ENCODE data around the gene NDST1.

The NDST1 gene

DNA sequence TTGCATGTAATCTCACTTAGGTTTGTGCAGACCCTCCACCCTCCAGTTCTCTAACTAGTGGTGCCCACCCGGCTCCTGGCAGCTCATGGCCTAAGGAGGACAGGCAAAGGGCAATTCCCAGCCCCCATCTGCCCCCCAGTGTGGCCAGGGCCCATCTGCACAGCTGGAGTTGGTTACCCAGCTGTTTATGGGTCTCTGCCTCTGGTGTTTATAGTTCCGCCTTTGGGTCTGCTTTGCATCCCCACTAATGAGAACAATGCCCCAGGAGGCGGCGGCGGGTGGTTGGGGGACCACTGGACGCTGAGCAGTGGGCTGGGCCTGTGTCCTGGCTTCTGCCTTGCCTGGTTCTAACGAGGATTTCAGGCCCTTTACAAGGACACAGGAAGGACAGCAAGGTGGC lies 62.4 kb downstream of the NDST1 start:
- DNase-seq (ENCODE audit: low read depth), result no peak

DNA sequence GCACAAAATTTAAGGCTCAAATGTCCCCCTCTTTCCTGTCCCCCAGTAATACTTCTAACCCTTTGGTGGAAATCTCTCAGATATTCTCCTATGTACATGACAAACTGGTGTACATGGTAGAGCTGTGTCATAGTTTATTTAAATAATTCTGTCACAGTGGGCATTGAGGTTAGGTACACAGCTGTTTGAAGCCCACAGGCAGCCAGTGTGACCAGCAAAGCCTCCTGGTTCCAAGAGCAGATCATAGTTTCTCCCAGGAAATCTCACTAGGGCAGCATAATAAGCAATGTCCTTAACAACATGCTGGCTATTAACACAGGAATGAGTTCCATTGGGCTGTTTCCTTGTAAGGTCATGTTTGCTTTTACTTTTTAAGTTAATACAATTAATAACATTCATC lies 63.9 kb downstream of the NDST1 start:
- no peak for DNase-seq (ENCODE audit: low read depth)

- no peak for DNase-seq (ENCODE audit: low read depth)
These were observed 65.3 kb downstream of the NDST1 start for GRCh38 chr5:150573216-150573615.

GRCh38 chr5:150573867-150574817 lies 66.2 kb downstream of the NDST1 start:
- DNase-seq (ENCODE audit: low read depth), result no peak

DNA sequence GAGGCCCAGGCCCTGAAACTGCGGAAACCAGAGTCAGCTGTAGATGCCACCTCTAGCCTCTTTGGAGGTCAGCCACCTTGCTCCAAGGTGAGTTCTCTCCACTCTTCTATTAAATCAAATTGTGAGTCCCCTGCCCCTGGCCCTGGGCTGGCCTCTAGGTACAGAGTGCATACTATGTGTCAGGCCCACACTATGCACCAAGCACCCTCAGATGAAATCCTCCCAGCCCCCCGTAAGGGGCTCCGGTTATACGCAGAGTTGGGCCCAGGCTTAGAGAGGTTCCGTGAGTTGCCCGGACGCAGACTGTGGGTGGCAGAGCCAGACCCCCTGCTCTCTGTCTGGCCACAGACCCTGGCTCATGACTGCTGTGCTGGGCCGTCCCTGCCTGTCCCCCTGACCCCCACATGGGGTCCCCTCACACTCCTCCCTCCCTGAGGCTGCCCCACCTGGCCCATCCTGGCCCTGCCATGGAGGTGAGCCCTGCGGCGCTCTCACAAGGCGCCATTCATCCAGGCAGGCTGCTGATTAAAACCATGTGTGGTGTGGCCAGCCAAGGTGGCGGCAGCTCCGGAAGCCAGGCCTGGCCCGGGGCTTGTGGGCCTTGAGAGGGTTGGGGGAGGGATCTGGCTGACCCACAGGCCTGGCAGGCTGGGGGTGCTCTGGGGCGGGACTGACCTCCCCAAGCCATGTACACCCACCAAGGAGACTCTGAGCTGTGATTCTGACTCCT lies 67.1 kb downstream of the NDST1 start:
- no peak for DNase-seq (ENCODE audit: low read depth)

DNA sequence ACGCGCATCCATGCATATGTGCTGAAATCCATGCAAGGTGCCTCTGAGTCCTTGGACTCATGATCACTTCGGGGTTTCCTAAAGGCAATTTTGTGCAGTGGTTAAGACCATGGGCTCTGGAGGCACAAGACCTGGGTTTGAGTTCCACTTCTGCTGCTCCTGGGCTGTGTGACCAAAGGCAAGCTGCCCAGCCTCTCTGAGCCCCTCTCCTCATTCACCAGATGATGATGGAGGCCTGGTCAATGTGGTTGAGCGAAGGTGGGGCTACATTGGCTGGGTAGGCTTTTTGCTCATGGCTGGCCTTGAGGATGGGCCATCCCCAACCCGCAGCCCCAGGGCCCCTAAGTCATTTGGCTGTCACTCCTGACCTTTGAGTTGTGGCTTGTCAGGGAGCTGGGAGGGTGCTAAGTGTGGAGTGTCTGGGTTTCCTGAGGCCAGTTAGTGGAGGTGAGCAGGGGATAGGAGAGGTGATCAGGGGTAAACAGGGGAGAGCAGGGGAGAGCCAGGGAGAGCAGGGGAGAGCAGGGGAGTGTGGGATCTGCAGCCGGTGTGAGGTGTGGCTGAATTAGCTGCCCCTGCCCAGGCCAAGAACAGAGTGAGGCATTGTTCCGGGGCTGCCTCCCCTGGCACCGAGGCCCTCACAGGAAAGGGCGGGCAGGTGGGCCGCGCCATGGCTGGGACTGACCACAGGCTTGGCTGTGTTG lies 68.0 kb downstream of the NDST1 start:
- no peak for DNase-seq (ENCODE audit: low read depth)

DNA sequence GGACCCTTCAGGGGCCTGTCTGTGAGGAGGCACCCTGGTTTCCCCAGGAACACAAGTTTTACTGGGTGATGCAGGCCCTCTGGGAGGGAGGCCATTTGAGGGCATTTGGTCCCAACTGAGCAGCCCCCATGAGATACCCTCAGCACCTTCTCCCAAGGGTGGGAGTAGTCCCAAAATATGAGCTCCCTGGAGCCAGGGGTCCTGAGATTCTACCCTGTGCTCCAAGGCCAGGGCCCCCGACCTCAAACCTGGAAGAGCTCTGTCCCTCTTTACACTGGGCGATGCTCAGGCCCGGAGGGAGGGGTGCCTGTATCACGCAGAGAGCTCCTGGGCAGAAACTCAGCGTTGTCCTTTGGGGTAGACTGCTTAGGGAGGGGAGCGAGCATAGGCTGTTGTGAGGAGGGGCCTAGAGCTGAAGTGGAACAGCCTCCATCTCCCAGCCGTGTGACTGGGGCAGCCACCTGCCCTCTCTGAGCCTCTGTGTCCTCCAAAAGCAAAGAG lies 68.6 kb downstream of the NDST1 start:
- no peak for DNase-seq (ENCODE audit: low read depth)

- no peak for DNase-seq (ENCODE audit: low read depth)
These were observed 69.6 kb downstream of the NDST1 start for GRCh38 chr5:150577378-150578139.

- DNase-seq (ENCODE audit: low read depth), result no peak
These were observed 71.0 kb downstream of the NDST1 start for GRCh38 chr5:150578781-150579461.

- no peak for DNase-seq (ENCODE audit: low read depth)
These were observed 71.8 kb downstream of the NDST1 start for GRCh38 chr5:150579462-150580400.

- DNase-seq (ENCODE audit: low read depth), result no peak
These were observed 73.0 kb downstream of the NDST1 start for GRCh38 chr5:150580917-150581316.

DNA sequence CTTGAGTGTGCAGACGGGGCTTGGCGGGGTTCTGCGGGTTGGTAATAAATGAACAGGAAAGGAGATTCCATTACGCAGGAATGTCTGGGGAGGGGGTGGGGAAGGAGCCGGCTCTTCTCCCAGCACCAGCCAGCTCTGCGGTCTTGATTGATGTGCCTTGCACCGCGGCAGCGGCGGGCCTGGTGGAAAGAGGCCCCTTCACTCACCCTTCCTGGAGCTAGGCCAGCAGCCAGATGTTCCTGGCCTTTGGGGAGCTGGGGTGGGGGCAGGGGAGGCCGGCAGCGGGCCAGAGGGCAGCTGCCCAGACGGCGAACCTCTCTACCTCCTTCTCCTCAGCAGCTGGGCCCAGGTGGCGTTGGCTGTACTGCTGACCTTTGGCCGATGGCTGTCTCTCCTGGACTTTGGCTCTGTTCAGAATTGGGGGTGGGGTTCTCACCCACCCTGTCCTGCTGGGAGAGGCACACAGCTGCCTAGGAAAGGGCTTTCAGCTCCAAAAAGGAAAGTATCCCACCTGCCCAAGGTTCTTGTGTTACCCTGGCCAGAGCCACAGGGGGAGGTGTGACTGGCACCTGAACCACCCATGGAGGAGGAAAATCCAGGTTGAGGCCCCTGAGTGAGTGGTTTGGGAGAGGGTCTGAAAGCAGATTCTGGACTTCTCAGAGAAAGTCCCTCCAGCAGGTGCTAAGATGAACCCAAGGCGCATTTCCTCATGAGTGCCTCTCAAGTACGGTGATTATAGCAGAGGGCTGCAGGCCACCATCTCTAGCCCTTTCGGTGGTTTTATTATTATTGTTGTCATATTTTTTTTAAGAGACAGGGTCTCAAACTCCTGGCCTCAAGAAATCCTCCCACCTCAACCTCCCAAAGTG lies 74.5 kb downstream of the NDST1 start:
- no peak for DNase-seq (ENCODE audit: low read depth)

GRCh38 chr5:150583541-150584225 lies 75.8 kb downstream of the NDST1 start:
- no peak for DNase-seq (ENCODE audit: low read depth)

GRCh38 chr5:150584556-150585335 lies 76.8 kb downstream of the NDST1 start:
- DNase-seq (ENCODE audit: low read depth), result no peak

DNA sequence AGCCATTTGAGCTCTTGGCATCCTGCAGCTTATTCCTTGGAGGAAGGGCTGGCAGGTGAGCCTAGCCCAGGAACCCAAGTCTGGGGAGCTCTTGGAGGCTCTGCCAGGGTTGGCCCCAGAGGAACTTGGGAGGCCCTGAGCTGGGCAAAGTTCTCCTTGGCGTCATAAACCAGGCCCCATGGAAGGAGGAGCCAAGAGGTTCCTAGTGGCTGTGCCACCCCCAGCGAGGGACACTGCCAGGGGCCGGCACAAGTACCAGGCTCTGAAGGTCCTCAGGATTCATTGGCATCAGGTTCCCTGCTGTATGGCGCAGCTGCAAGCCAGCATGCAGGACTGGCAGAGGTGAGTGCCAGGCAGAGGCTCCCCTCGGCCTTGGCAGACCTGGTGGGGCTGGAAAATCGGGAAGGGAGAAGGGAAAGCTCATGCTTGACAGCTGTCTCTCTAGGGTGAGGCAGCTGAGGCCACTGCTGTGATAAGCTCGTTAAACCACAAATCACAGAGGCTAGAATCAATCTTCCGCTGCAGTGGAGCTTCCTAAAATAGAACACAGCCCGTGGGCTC lies 77.9 kb downstream of the NDST1 start:
- no peak for DNase-seq (ENCODE audit: low read depth)

- no peak for DNase-seq (ENCODE audit: low read depth)
These were observed 79.1 kb downstream of the NDST1 start for GRCh38 chr5:150587016-150587415.
